Sciatic nerve (tissue), 2 donors: ENCODE data around the gene HS6ST2. TPM values are rescaled to one million over a fixed set of nuclear protein-coding genes. Genes with fewer than 3 reads are reported as not detected.

Source experiments
- ATAC-seq: fragments of 200-7000 bp; cut with Tn5 transposase; one replicate; pipeline ENCODE4 v1.9.1; 2020; ENCODE audit warnings: mild to moderate bottlenecking, moderate library complexity
- DNase-seq: peaks from one replicate; pipeline ENCODE4 v3.0.0-alpha.2; 2020; ENCODE audit warnings: low spot score
- intact Hi-C: fragments of 100-400 bp; cut with DNase I; formaldehyde crosslinking; loops from one replicate; pipeline ENCODE4 v1.14.2; 2022
- total RNA-seq: library from RNA; stranded (reverse); fragmentation: NEBNext Ultra II Directional; extraction: Animal tissue kit (Norgen Biotek cat#: 25700); gene quantifications from one replicate; pipeline ENCODE4 v1.2.1, GENCODE V29; 2021
- donor health status: DM: no; HTN: no; CAD: no.
- donor health status: DM: no; HTN: no; CAD: no.

HS6ST2 gene
- total RNA-seq, 1 donor from 2014 or later, result 0.36 TPM

DNA sequence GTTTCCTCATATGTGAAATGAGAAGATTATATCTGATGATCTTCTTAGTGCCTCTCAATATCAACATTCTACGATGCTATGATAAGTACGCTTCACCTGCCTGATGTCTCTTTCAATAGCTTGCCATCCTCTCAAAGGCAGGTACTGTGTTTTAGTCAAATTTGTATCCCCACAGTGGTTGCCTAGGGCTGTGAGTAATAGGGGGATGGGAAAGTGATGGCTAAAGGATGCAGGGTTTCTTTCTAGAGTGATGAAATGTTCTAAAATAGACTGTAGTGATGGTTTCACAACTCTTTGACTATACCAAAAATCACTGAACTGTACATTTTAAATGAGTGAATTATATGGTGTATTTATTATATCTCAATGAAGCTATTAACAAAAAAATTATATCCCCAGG, 142.8 kb downstream of the HS6ST2 start:
- no peak for ATAC-seq
- no peak for DNase-seq
- intact Hi-C loops, result no loop called here

DNA sequence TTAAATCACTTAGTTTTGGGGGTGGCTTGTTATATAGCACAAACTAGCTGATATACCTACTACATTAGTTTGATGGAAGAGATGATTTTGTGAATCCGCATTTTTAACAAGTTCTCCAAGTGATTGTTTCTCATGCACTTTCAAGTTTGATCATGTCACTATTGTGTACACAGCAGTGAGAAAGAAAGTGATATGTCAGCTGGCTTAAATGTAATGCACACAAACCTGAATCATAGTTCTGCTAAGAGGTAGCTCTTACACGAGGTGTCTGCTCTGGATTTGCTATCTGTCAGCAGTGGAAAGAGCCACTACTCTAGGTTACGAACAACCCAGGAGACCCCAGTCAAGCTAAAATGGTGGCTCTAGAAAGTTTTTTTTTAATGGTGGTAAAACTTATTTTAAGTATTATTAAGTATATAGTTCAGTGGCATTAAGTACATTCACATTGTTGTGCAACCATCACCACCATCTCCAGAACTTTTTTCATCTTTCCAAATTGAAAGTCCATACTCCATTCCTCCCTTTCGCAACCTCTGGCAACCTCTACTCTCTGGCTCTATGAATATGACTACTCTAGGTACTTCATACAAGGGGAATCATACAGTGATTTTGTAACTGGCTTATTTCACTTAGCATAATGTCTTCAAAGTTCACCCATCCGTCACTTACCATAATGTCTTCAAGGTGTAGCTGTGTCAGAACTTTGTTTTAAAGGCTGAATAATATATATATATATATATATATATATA, 147.3 kb downstream of the HS6ST2 start:
- ATAC-seq (no peak), DNase-seq (no peak)
- intact Hi-C loops, result no loop called here

DNA sequence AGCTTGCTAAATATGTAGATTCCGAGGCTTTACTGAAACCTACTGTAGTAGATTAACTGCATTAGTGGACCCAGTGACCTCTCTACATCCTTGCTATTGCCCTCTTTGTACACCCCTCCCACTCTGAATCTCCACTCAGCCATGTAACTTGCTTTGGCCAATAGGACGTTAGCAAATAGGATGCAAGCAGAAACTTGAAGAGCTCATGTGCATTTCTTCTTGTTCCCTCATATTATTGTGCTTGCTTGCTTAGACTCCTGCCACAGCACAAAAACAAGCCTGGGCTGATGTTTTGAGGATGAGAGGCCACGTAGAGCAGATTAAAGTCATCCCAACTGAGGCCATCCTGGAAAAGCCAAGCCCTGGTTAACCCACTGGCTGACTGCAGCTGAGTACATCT, 147.9 kb downstream of the HS6ST2 start:
- no peak for ATAC-seq
- intact Hi-C loops, result no loop called here

DNA sequence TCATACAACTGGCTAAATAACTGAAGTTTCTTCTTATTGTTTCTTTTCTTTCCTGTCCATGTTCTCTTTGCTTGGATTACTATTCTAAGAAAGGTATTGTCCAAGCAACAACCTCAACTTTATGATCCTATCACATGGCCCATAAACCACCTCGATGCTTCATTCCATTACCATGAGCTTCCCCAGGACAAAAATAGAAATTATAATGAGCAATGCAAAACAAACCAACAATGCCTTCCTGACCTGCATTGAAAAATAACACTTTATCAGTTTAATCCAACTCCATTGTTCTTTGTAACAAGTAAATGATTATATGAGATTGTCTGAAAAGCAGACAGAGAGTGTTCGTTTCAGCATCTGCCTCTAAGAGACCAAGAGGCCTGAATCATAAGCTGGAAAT, 148.8 kb downstream of the HS6ST2 start:
- no peak for ATAC-seq
- no peak for DNase-seq
- intact Hi-C loops, result no loop called here

More for the DNA sequence above, 147.9 kb downstream of the HS6ST2 start:
- DNase-seq, result no peak

DNA sequence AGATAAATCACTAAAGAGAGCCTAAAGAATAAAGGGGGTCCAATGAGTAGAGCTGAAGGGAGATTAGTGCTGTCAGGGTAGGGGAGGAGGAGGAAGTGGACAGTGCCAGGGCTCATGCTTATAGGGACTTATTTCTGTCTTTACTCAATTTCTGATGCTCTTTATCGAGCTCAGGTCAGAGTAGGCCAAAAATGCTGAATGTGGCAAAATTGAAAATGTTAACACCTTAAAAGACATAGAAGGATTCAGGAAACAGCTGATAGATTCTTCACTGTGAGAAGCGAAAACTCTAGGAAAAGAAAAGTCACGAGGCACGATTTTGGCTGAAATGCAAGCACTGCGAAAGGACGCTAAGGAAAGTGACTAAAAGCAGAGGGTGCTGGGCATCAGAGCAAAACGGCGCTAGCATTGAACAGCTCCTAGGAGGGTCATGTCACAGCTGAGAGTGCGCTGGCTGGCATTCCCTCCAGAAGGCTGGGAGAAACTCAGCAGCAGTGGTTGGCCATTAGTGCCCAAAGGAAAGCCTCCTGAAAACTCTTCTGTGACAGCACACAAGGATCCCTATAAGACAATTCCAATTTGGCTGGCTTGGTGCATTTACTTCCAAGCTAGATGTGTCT, 150.9 kb downstream of the HS6ST2 start:
- intact Hi-C loops, result no loop called here
- no peak for DNase-seq
- no peak for ATAC-seq

DNA sequence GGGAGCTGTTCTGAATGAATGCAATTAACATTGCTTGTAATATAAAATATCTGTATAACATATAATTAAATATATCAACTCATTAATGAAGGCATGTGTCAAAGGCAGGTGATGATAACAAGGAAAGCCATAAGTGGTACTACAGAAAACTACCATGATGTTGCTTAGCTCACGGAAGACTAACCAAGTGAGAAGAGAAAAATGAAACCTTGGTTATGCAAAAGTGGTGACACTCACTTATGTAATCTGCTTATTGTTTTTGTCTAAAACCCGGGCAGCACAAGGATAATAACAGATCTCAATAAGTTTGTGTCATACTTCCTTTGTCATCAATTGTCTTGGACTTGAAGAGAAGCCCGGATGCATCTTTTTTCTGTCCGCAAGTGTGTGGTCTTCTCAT, 156.4 kb downstream of the HS6ST2 start:
- ATAC-seq (no peak), DNase-seq (no peak)
- intact Hi-C loops, result no loop called here

DNA sequence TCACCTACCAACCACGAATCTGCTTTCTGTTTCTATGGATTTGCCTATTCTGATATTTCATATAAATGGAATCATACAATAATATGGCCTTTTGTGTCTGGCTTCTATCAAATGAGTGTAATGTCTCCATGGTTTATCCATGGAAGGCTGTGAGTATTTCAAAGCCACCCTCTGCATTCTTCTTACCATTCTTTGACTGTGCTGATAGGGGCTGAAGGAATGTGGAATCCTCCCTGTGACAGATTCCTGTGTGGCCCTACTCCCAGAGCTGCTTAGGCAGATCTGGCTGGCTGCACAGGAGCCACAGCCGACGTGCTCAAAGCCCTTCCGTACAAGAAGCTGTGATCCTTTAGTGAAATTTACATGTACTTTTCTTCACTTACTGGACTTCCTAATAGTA, 163.2 kb downstream of the HS6ST2 start:
- ATAC-seq (no peak), DNase-seq (no peak)
- intact Hi-C loops, result no loop called here

DNA sequence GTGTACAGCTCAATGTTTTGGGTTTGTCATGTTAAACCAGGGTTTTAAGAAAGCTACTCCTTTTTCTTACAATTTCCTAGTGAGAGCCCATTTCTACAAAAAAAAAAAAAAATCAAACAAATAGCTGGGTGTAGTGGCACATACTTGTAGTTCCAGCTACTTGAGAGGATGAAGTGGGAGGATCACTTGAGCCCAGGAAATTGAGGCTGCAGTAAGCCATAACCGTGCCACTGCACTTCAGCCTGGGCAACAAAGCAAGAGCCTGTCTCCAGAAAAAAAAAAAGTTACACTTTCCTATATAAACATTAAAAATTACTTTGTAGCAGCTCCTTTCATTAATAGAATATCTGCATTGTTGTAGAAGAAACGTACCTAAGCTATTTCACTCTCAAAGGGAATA, 166.7 kb downstream of the HS6ST2 start:
- intact Hi-C loops, result no loop called here
- ATAC-seq (no peak), DNase-seq (no peak)

DNA sequence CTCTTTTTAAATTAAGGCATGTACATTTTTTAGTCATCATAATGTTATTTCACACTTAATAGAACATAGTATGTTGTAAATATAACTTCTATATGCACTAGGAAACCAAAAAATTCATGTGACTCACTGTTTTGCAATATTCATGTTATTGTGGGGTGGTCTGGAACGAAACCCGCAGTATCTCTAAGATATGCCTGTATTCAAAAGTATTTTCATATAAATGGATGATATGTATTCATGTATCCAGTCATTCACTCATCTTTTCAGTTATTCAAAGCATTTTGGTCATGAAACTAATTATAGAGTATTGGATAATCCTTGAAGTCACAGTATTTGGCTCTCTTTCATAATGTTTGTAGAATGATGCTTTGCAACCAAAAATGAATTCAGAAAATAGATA, 168.1 kb downstream of the HS6ST2 start:
- intact Hi-C loops, result no loop called here
- DNase-seq (no peak), ATAC-seq (no peak)

DNA sequence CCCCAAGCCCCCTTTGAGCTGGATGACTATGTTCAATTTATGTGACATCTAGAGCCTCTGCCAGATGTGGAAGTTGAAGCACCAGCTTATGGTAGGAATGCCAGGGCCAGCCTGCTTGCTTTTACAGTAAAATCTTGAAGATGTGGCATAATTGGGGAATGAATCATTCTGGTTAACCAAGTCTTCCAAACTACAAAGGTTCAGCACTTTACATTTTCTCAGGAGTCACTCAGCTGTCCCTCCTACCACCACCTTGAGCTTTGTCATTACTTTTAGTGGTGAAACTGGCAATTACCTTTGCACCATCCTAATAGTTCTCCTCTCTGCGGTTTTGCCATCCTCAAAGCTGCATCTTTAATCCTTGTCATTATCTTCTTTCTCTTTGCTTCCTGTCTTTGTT, 172.2 kb downstream of the HS6ST2 start:
- intact Hi-C loops, result no loop called here
- no peak for ATAC-seq
- DNase-seq, result no peak

DNA sequence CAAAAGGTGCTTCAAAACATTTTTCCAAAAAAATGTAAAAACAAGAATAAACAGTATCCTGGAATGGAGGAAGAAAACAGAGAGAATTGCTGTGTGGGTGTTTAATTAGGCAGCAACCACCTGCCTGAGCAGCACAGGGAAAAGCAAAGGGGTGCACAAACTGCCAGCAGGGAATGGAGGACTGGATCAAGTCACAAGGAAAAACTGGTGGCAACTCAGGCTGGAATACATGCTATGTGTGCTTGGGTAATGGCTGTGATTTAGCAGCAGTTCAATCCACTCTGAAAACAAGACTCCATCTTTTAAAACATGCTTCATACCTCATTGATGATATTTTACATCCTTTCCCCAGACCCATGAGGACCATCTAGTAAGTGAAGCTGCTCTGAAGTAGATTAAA, 179.5 kb downstream of the HS6ST2 start:
- no peak for ATAC-seq
- DNase-seq, result no peak
- intact Hi-C loops, result no loop called here

DNA sequence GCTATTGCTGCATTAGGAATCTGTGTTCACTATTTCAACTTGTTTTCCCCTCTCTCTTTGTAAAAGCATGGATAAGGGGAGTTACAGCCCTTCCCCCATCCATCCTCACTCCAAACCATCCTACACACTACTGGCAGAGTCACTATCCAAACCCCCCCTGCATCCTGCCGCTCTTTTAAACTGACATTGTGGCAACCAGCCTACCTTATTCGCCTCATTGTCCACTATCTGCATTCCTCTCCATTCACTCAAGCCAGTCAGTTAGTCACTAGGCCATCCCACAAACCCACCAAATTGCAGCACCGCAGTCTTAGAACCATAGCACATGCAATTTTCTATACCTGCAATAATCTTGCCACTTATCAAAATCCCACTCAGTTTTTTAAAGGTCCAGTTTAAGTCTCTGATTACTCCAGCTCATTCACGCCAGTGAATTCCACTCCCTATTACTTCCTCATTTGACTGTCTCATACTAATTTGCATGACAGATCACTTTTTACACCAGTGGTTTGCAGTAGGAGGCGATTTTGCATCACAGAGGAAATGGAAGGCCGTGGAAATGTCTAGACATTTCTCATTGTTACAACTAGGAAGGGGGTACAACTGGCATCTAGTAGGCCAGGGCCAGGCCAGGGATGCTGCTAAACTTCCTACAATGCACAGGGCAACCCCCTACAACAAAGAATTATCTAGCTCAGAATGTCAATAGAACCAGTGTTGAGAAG, 181.8 kb downstream of the HS6ST2 start:
- DNase-seq, result no peak
- no peak for ATAC-seq
- intact Hi-C loops, result no loop called here

DNA sequence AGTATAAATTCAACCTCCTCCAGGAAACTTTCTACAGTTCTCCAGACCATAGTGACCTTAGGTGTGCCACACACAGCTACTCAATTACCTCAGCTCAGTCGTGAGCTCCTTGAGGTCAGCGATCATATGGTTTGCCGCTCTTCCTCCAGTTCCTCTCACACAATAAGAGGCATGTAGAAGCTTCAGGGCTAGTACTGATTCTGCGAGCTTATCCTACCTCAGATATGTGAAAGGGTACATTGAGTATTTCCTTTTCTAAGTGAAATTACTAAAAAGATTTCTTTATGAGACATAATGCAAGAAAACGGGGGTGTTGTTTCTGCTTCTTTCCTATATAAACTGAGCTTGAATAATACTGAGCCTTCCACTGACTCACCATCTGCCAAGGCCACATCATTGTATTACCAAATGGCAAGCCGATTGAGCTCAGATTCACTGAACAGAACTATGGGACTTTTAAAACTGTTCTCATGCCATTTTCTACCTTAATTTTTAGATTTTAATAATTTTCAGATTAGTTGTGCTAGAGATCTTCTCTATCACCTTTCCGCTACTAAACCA, 183.1 kb downstream of the HS6ST2 start:
- ATAC-seq (no peak), DNase-seq (no peak)
- intact Hi-C loops, result no loop called here

DNA sequence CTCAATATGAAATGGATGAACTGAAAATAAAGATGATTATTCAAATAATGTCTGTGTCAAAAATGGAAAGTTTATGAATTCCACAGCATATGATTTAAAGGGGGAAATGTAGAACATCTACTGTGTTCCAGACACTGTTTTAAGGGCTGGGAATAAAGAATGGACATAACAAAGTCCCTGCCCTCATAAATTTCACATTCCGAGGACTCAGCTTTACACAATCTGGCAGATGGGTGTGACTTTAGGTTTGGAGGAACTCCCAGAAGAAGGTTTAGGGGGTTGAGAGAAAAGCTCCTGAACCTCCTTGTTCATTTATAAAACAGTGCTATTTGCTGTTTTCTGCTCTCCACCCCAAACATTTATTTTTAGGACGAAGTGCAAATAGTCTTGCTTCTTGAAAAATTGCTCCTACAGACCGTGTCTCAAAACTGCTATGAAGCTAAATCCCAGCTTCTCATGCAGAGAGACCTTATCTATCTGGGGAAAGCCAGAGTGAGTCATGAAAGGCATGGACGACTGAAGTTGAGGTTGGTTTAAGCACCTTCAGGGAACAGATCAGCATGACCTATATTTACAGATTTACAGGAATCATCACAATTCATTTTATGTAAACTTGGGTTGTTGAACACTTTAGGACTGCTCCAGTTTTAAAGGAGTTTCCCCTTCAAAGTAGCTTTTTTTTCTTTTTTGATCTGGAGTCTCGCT, 184.3 kb downstream of the HS6ST2 start:
- intact Hi-C loops, result no loop called here
- no peak for ATAC-seq
- no peak for DNase-seq

DNA sequence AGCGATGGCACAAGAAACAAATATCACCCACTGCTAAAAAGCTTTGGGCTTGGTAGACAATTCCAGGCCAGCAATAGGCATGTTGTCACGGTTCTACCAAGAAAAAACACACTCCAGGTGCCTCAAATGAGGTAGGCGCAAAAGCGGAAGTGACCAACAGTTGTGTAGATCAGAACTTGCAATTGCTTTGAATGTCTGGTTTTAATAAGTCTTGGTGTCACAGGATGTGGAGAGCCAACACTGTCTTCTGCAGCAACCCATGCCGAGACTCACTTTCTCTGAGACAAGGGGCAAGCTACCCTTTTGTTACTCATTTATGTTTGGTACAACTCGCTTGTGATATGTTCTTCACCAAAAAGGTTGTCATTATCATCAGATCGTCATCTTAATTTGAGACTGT, 188.8 kb downstream of the HS6ST2 start:
- ATAC-seq (no peak), DNase-seq (no peak)
- intact Hi-C loops, result no loop called here

DNA sequence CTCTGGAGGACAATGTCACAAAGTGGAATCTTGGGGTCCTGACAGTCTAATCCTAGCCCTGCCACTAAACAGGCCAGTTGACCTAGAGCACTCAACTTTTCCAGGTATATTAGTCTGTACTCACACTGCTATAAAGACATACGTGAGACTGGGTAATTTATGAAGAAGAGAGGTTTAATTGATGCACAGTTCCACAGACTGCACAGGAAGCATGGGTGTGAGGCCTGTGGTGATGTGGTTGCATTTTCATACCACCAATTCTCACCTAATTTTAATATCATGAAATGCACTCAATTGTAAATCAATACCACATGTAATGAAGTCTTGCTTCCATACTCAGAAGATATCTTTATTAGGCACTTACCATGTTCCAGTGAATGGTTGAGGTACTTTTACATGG, 192.0 kb downstream of the HS6ST2 start:
- DNase-seq, result no peak
- ATAC-seq, result no peak
- intact Hi-C loops, result no loop called here

DNA sequence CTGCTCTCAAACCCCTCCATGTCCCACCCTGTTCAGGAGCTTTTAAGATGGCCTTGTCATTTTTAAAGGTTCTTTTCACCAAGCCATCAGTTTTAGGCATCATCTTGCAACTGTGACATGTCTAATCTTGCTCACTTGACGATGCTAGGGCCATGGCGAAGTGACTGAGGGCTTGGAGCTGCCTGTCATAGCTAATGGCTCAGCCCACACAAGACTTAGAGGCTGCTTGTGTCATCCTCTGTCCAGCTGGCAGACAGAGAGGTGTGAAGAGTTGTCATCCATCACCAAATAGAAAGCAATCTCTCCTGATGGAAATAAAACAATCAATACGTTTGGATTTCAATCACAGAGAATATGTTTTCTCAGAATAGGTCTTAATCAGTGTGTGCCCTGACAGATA, 194.9 kb downstream of the HS6ST2 start:
- intact Hi-C loops, result no loop called here
- ATAC-seq, result no peak
- DNase-seq, result no peak

DNA sequence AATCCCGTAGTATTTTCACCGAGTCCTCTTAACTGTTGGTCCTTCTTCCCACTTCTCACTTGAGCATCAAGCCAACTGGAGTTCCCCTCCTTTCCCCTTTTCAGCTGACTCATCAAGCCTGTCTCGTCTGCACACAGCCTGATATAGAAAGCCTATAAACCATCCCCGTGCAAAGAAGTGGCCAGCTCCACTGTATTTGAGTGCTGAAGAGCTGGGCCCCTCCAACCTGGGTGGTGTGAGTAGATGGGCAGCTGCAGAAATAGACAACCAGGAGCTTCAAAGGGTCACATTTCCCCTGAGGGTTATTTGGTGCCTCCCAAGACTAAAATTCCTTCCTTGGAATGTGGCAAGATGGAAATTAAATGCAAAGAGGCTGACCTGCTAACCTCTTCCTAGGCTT, 199.7 kb downstream of the HS6ST2 start:
- DNase-seq (no peak), ATAC-seq (no peak)
- intact Hi-C loops, result no loop called here

DNA sequence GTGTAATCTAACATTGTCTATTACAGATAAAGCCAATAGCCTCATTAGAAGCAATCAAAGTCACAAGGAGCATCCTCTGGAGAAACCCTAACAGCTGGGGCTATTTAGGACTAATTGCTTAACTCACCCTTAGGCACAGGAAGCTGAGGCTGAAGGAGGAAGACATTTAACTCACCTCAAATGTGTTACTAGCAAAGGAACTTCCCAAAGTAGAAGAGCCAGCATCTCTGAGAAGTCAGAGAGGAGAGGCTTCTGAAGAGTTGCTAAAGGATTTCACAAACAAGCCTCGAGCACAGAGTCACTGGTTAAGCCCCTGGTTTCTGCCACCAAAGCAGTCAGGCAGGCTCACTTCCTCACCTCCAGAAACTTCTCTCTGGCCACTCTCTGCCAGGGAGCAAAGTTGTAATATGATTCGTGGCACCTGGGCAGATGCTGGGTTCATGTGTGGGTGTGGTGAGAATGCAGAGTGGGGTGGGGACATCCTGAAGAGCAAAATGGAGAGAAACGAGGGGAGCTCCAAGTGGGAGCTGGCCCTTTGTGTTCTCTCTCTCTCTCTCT, 201.3 kb downstream of the HS6ST2 start:
- intact Hi-C loops, result no loop called here
- no peak for DNase-seq
- no peak for ATAC-seq
